ENCODE data around the gene PRRT1.

GRCh38 chr6:32148289-32149091 is 3.2 kb downstream of the PRRT1 start:
- TF ChIP-seq CTCF (IDR thresholded peaks at IDR 0.05) (peak; percentile 85), ZFX (IDR thresholded peaks at IDR 0.05; ENCODE audit: borderline replicate concordance) (no peak)

Data from 22Rv1 (cell line).